Activated T-helper 2 cell treated with anti-CD3 and anti-CD28 coated beads, Interferon-gamma antibody, Interleukin-2, Interleukin-4, amounts not matched to agents 10 μg/mL and 5 μg/mL and 100 μg/mL, durations not matched to agents 14 hours and 24 hours and 36 hours (primary cell): ENCODE results near the gene CBX7. TPM values are rescaled to one million over a fixed set of nuclear protein-coding genes. Genes with fewer than 3 reads are reported as not detected.

Experiments used
- DNase-seq: peaks from one replicate; pipeline ENCODE4 v3.0.0; 2021; ENCODE audit warnings: low spot score
- H3K27ac Mint-ChIP-seq: one replicate; pipeline ENCODE4 v1.8.0; 2021; ENCODE audit warnings: mixed read lengths
- H3K27me3 Mint-ChIP-seq: one replicate; pipeline ENCODE4 v1.8.0; 2021; ENCODE audit warnings: low read depth, mixed read lengths
- H3K36me3 Mint-ChIP-seq: one replicate; pipeline ENCODE4 v1.8.0; 2021; ENCODE audit warnings: low read depth, mixed read lengths
- H3K4me1 Mint-ChIP-seq: one replicate; pipeline ENCODE4 v1.8.0; 2021; ENCODE audit warnings: low read depth, mixed read lengths
- H3K4me3 Mint-ChIP-seq: one replicate; pipeline ENCODE4 v1.8.0; 2021; ENCODE audit warnings: low read depth, mild to moderate bottlenecking, moderate library complexity, mixed read lengths
- H3K9me3 Mint-ChIP-seq: one replicate; pipeline ENCODE4 v1.8.0; 2021; ENCODE audit warnings: mixed read lengths
- intact Hi-C: fragments of 100-400 bp; cut with micrococcal nuclease; formaldehyde crosslinking; loops from one replicate; pipeline ENCODE4 v1.15.1; 2023
- total RNA-seq: library from RNA; stranded (reverse); gene quantifications from 2 replicates; pipeline ENCODE4 v1.2.3, GENCODE V29; 2022

The CBX7 gene
- total RNA-seq, 1 donor from 2014 or later, result 11.8 TPM

DNA sequence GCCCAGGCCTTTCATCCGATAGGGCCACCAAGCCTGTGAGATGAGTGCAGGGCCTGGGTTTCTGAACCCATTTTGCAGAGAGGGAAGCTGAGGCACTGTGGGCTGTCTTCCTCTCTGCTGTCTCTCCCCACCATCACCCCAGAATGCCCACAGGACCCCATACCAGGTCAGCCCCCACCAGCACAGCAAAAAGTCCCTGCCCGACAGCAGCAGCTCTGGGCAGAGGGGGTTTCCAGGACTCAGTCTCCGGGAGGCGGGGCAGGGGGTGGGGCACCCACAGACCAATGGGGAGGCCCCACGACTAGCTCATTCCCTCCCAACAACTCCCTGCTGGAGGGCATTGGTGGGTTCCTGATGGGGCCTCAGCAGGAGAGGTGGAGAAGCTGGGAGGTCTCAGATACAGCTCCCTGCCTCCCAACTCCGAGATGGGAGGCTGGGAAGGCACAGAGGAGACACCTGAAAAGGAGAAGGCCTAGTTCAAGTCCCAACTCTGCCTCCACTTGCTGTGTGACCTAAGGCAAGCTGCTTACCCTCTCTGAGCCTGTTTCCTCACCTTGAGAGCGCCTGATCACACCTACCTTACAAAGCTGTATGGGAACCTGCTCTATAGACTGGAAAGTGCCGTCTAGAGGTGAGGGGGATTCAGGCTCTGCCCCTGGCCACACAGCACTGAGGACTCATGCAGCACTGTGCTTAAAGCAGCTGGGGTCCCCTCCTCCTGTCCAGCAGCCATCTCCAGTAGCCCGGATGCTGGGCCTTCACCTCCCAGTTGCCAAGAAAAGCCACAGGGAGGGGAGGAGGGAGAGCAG is 3.5 kb downstream of the CBX7 start:
- no peaks in the 10 kb centered on the region for H3K9me3 Mint-ChIP-seq
- no peaks in the 10 kb centered on the region for H3K36me3 Mint-ChIP-seq
- H3K27me3 Mint-ChIP-seq, result peaks cover 7% of the 10 kb centered on the region
- peak overlapping the region; percentile 2 for H3K4me3 Mint-ChIP-seq
- no peak overlapping the region for H3K27ac Mint-ChIP-seq
- DNase-seq, result peak; percentile 25
- intact Hi-C loops, result no loop called here
- H3K4me1 Mint-ChIP-seq, result peaks cover 29% of the 10 kb centered on the region

DNA sequence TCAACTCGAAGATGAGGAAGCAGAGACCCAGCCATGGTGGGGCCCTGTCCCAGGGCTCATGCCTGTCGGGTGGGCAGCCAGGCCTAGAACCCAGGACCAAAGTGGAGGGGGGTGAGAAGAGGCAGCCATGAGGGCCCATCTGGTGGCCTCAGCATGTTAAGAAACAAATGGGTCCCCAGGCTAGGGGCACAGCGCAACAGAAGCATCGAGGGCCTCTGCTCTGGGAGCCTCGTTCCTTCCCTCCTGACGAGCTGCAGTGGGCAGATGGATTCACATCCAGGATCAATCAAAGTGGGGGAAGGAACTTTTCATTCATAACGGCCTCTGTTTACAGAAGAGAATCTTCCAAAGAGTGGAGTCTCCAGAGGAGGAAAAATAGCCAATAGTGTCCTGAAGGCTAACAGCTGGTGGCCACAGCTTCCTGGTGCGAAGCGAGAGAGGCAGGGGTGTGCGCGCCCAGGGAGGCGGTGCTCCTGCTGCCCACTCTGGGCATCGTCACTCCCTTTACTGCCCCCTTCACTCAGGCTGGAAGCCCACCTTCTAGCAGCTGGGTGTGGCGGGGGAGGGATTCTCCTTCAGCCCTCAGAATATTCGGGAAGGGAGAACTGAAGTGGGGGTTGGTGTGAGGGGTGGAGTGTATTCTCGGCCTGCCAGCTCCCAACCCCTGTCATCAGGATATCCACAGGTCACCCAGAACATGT is 4.3 kb downstream of the CBX7 start:
- intact Hi-C loops, result no loop called here
- Mint-ChIP-seq H3K4me3 (no peak overlapping the region), H3K27ac (no peak overlapping the region), H3K27me3 (no peaks in the 10 kb centered on the region), H3K36me3 (no peaks in the 10 kb centered on the region), H3K4me1 (peaks cover 27% of the 10 kb centered on the region), H3K9me3 (no peaks in the 10 kb centered on the region)
- DNase-seq, result no peak

DNA sequence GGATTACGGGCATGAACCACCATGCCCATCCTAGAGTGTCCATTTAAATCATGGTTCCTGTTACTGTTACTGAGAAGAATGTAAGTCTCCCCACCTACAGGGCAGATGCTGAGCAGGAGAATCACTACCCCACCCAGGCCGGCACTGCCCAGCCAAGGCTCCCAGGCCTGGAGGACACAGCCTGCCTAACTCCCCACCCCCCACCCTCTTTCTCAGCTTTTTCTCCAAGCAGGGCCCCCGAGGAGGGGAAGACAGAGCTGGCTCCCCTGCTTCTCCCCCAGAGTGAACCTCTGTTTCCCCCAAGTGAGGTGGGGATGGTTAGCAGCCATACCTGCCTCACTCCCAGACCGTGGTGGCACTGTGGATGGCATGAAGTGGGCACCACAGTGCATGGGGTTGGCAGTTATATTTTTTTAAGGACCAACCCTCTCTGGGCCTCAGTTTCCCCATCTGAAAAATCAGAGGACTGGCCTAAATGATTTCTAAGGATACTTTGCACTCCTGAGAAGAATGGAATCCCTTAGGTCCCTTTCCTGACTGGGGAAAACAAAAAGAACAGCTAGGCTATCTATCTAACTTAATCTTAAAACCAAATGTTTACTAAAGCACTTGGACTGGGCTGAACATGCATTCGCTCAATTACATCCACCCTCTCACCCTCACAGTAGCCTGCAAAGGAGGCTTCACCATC is 5.0 kb downstream of the CBX7 start:
- Mint-ChIP-seq H3K9me3 (no peaks in the 10 kb centered on the region), H3K36me3 (no peaks in the 10 kb centered on the region), H3K27me3 (no peaks in the 10 kb centered on the region), H3K4me3 (no peak overlapping the region), H3K4me1 (peaks cover 27% of the 10 kb centered on the region), H3K27ac (no peak overlapping the region)
- intact Hi-C loops, result no loop called here
- no peak for DNase-seq

DNA sequence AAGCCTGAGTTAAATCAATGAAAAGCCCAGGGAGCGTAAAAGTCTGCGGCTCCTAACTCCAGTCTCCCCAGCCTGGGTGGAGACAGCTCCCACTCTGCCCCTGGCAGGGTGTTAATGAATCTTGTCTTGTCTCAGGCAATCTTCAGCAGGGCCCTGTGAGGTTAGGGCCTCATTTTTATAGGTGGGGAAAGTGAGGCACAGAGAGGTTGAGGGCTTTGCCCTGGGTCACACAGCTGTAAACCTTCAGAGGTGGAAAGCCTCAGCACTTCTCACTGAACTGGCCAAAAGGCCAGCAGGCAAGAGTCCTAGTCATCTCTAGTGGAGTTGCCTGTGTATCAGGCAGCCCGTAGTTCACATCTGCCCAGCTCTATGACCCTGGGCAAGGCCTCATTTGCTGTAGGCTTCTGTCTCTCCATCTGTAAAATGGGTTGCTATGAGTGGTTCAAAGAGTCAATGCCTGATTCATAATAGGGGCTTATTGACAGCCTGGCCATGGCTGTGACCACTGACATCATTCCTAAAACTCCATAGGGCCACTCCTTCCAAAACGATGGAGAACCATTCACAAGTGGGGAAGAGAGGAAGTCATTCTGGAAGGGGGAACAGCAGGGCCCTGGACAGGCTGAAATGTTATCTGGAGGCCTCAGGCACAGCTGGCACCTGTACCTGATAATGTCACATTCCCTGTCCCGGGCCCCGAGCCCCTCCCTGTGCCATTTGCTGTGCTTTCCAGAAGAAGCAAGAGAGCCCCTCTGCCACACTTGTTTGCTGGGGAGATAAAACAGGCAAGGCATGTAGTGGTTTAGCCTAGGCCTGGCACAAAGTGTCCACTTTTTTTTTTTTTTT is 6.0 kb downstream of the CBX7 start:
- Mint-ChIP-seq H3K27me3 (no peaks in the 10 kb centered on the region), H3K4me1 (peaks cover 26% of the 10 kb centered on the region), H3K9me3 (no peaks in the 10 kb centered on the region), H3K27ac (peak overlapping the region; percentile 60), H3K36me3 (no peaks in the 10 kb centered on the region), H3K4me3 (peak overlapping the region; percentile 54)
- DNase-seq, result no peak
- intact Hi-C loops, result no loop called here

GRCh38 chr22:39144101-39144767 is 8.2 kb downstream of the CBX7 start:
- Mint-ChIP-seq H3K36me3 (no peaks in the 10 kb centered on the region), H3K27ac (peak overlapping the region; percentile 66), H3K4me3 (peak overlapping the region; percentile 88), H3K27me3 (no peaks in the 10 kb centered on the region), H3K4me1 (peaks cover 20% of the 10 kb centered on the region), H3K9me3 (no peaks in the 10 kb centered on the region)
- DNase-seq, result peak; percentile 68
- intact Hi-C loops, result no loop called here

DNA sequence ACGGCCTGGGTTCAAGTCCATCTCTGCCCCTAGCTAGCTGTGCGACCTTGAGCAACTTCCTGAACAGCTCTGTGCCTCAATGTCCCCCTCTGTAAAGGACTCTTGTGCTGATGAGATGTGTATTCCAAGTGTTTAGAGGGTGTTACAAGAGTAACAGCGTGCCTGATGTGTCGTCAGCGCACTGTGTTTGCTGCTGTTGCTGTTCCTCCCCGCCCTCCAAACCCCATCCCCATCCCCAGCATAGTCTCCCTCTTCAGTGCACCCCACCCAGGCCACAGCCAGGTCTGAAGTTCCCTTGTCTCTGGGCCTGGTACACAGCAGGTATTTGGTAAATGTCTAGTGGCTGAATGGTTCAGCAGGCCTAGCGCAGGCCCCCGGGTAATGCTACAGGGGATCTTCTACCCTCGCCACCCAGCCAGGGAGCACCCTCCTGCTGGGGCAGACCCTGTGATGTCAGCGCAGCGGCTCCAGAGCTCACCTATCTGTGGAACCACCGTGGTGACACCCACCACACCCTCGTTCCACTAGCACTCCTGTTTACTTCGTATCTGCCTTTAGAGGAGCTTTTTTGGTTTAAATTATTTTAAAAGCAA is 10.3 kb downstream of the CBX7 start:
- Mint-ChIP-seq H3K27me3 (no peaks in the 10 kb centered on the region), H3K36me3 (no peaks in the 10 kb centered on the region), H3K4me3 (no peak overlapping the region), H3K27ac (no peak overlapping the region), H3K4me1 (peaks cover 16% of the 10 kb centered on the region), H3K9me3 (no peaks in the 10 kb centered on the region)
- intact Hi-C loops, result no loop called here
- no peak for DNase-seq

GRCh38 chr22:39139933-39140332 is 12.5 kb downstream of the CBX7 start:
- H3K27ac Mint-ChIP-seq, result no peak overlapping the region
- no peaks in the 10 kb centered on the region for H3K27me3 Mint-ChIP-seq
- intact Hi-C loops, result no loop called here
- no peaks in the 10 kb centered on the region for H3K9me3 Mint-ChIP-seq
- peaks cover 11% of the 10 kb centered on the region for H3K4me1 Mint-ChIP-seq
- DNase-seq, result no peak
- H3K4me3 Mint-ChIP-seq, result no peak overlapping the region
- no peaks in the 10 kb centered on the region for H3K36me3 Mint-ChIP-seq

DNA sequence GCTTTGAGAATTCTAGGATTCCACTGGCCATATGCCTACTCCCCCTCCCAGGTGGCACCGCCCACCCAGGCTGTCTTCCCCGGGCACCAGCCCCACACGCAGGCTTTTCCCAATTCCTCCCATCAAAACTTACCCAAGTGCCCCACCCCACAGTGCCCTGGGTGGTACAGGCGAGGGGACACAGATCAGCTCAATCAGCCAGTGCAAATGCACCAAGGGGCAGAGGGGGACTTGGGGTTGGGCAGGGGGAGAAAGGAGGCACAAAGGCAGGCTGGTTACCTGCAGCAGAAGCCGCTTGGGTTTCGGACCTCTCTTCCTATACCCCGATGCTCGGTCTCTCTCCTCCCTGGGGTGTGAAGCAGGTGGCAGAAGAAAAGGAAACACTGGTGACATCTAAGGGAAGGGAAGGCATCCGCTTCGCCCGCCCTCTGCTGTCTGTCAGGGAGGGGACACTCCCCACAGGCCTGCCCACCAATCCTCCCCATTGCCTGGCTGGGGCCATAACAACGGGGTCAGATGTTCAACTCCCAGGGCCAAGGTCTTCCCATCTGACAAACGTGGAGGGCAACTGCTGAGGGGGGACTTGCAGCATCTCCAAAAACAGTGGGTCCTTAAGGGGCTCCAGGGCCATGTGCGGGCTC is 14.0 kb downstream of the CBX7 start:
- Mint-ChIP-seq H3K4me1 (no peaks in the 10 kb centered on the region), H3K27ac (no peak overlapping the region), H3K36me3 (no peaks in the 10 kb centered on the region), H3K4me3 (no peak overlapping the region), H3K27me3 (no peaks in the 10 kb centered on the region), H3K9me3 (no peaks in the 10 kb centered on the region)
- intact Hi-C loops, result no loop called here
- DNase-seq, result no peak

- Mint-ChIP-seq H3K9me3 (no peaks in the 10 kb centered on the region), H3K27me3 (no peaks in the 10 kb centered on the region), H3K4me3 (no peak overlapping the region), H3K27ac (no peak overlapping the region), H3K4me1 (no peaks in the 10 kb centered on the region), H3K36me3 (no peaks in the 10 kb centered on the region)
- DNase-seq, result no peak
- intact Hi-C loops, result no loop called here
Observed at GRCh38 chr22:39136317-39136716, 16.2 kb downstream of the CBX7 start.

DNA sequence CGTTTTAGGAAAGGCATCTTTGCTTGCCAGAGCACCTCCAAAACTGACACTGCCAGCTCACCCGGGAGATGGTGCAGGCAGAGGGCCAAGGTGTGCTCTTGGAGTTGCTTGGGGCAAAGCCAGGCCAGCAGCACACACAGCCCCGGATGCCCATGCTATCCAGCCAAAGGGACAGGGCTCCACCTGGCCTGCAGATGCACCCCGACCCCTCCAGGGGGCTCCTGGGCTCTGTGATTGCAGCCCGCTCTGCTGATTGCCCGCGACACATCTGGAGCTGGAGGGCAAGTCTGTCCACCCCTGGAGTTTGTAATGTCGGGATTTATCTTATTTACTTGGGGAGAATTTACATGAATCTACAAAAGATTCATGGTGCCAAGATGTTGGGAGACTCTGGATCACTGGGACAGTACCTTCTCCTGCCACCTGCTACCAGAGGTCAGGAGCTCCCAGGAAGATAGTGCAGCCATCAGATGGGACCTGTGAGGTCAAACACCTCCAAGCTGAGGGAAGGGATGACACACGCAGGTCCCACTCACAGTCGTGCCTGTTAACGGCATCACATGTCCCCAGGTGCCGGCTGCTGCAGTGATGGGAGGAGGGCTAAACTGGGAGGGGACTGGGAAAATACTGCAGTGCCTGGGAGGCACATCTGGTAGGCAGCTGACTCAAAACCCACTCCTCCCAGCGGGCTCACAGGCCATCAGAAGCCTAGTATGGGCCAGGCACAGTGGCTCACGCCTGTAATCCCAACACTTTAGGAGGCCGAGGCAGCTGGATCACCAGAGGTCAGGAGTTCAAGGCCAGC is 17.2 kb downstream of the CBX7 start:
- Mint-ChIP-seq H3K4me3 (no peak overlapping the region), H3K27me3 (no peaks in the 10 kb centered on the region), H3K36me3 (no peaks in the 10 kb centered on the region), H3K9me3 (no peaks in the 10 kb centered on the region), H3K27ac (no peak overlapping the region), H3K4me1 (no peaks in the 10 kb centered on the region)
- no peak for DNase-seq
- intact Hi-C loops, result no loop called here
